Upper lobe of left lung (tissue), 6 donors: ENCODE results near the gene TCF7L2. TPM values are rescaled to one million over a fixed set of nuclear protein-coding genes. Genes with fewer than 3 reads are reported as not detected.

ENCODE experiments used
- ATAC-seq, 2 donors: fragments of 200-7000 bp; cut with Tn5 transposase; one replicate each; pipeline ENCODE4 v1.9.1; 2022; ENCODE audit warnings: mild to moderate bottlenecking in 2 of 2, moderate library complexity in 2 of 2; ENCODE audit not compliant: low FRiP score in 2 of 2
- DNase-seq, 2 donors: peaks; one replicate each; pipeline ENCODE4 v3.0.0-alpha.2; 2019 to 2020
- H3K27ac ChIP-seq, 4 donors: fragments of 200-600 bp; sonication (generic); one replicate each; pipeline ENCODE4 v1.5.1; 2016 to 2019
- H3K27me3 ChIP-seq, 4 donors: fragments of 200-600 bp; sonication (generic); one replicate each; pipeline ENCODE4 v1.5.1; 2017 to 2019
- H3K36me3 ChIP-seq, 4 donors: fragments of 200-600 bp; sonication (generic); one replicate each; pipeline ENCODE4 v1.5.1; 2016 to 2019
- H3K4me1 ChIP-seq, 4 donors: fragments of 200-600 bp; sonication (generic); one replicate each; pipeline ENCODE4 v1.5.1; 2018 to 2019
- H3K4me3 ChIP-seq, 4 donors: fragments of 200-600 bp; sonication (generic); one replicate each; pipeline ENCODE4 v1.5.1; 2017 to 2019; ENCODE audit warnings: mild to moderate bottlenecking in 2 of 4, moderate library complexity in 1 of 4
- H3K9me3 ChIP-seq, 4 donors: fragments of 200-600 bp; sonication (generic); one replicate each; pipeline ENCODE4 v1.5.1; 2018 to 2019
- CTCF ChIP-seq, 6 experiments: fragments of 450-650 bp in 4 of 6; fragments of 200-600 bp in 2 of 6; sonication (generic) in 2 of 6; IDR thresholded peaks; one replicate each; pipeline ENCODE4 v1.5.1; 2016 to 2019; ENCODE audit warnings: antibody characterized with exemption in 6 of 6
- EP300 ChIP-seq, 4 donors: sonication (generic); formaldehyde crosslinking; IDR thresholded peaks; one replicate each; pipeline ENCODE4 v1.5.1; 2017; ENCODE audit warnings: antibody characterized with exemption in 4 of 4, control low read depth in 2 of 4
- POLR2A ChIP-seq, 4 donors: fragments of 450-650 bp; IDR thresholded peaks; one replicate each; pipeline ENCODE4 v1.5.1; 2016 to 2017; ENCODE audit warnings: antibody characterized with exemption in 4 of 4, mild to moderate bottlenecking in 2 of 4
- POLR2AphosphoS5 ChIP-seq, 2 donors: sonication (generic); formaldehyde crosslinking; IDR thresholded peaks; one replicate each; pipeline ENCODE4 v1.5.1; 2017; ENCODE audit warnings: antibody characterized with exemption in 2 of 2
- WGBS, 2 donors: methylation state at CpG; one replicate each; pipeline ENCODE4 v1.1.5; 2017 to 2018; 5-methylcytosine and 5-hydroxymethylcytosine counted together
- total RNA-seq, 6 donors: library from RNA; depleted of rRNA in 4 of 6; stranded (reverse); fragments of >200 nt in 4 of 6; gene quantifications; one replicate each; pipeline versions ENCODE4 v1.1.0 to v1.2.1, GENCODE V29; 2016 to 2021
- donor health status: DM: no; HTN: no; CAD: no; lungs with moderate emphysema.
- donor health status: DM: no; HTN: yes; CAD: no; lungs with severe emphysema.

The TCF7L2 gene
- total RNA-seq, 6 donors from 2014 or later = 15.5 to 80.3 (median 48.1) TPM

GRCh38 chr10:113033991-113034390 is 83.9 kb downstream of the TCF7L2 start:
- ATAC-seq = no peak

GRCh38 chr10:113035732-113036312 is 85.8 kb downstream of the TCF7L2 start:
- DNase-seq (no peak), ATAC-seq (peak; percentile 39 to 67)
- Histone ChIP-seq H3K36me3 (no peaks in the 10 kb centered on the region), H3K4me3 (no peak overlapping the region), H3K27ac (peak overlapping the region in 1 of 4 donors; percentile 7), H3K4me1 (peaks cover 0 to 13% (median 1%) of the 10 kb centered on the region in 4 donors), H3K27me3 (no peaks in the 10 kb centered on the region), H3K9me3 (no peaks in the 10 kb centered on the region)
- 48 to 65% methylated on average over 5 of the region's 5 CpGs for WGBS, 2 donors
- no peak for TF ChIP-seq CTCF (IDR thresholded peaks at IDR 0.05)
- no peak for TF ChIP-seq EP300 (IDR thresholded peaks at IDR 0.05)
- TF ChIP-seq POLR2A (IDR thresholded peaks at IDR 0.05) = no peak
- TF ChIP-seq POLR2AphosphoS5 (IDR thresholded peaks at IDR 0.05) = no peak

More at GRCh38 chr10:113033991-113034390, 83.9 kb downstream of the TCF7L2 start:
- no peak for DNase-seq
- H3K9me3 ChIP-seq = no peaks in the 10 kb centered on the region
- H3K36me3 ChIP-seq = no peaks in the 10 kb centered on the region
- peaks cover 0 to 14% (median 2%) of the 10 kb centered on the region in 4 donors for H3K4me1 ChIP-seq
- no peaks in the 10 kb centered on the region for H3K27me3 ChIP-seq
- no peak overlapping the region for H3K4me3 ChIP-seq
- WGBS, 2 donors = 81 to 86% methylated on average over 8 of the region's 8 CpGs
- H3K27ac ChIP-seq = no peak overlapping the region
- no peak for TF ChIP-seq POLR2A (IDR thresholded peaks at IDR 0.05)
- no peak for TF ChIP-seq EP300 (IDR thresholded peaks at IDR 0.05)
- no peak for TF ChIP-seq CTCF (IDR thresholded peaks at IDR 0.05)
- no peak for TF ChIP-seq POLR2AphosphoS5 (IDR thresholded peaks at IDR 0.05)

GRCh38 chr10:113036619-113037018 is 86.6 kb downstream of the TCF7L2 start:
- TF ChIP-seq CTCF (IDR thresholded peaks at IDR 0.05) = no peak
- TF ChIP-seq EP300 (IDR thresholded peaks at IDR 0.05) = no peak
- TF ChIP-seq POLR2AphosphoS5 (IDR thresholded peaks at IDR 0.05) = no peak
- no peak for TF ChIP-seq POLR2A (IDR thresholded peaks at IDR 0.05)
- Histone ChIP-seq H3K4me3 (no peak overlapping the region), H3K27ac (no peak overlapping the region), H3K4me1 (peaks cover 0 to 18% (median 3%) of the 10 kb centered on the region in 4 donors), H3K9me3 (no peaks in the 10 kb centered on the region), H3K27me3 (no peaks in the 10 kb centered on the region), H3K36me3 (no peaks in the 10 kb centered on the region)
- ATAC-seq (no peak), DNase-seq (no peak)
- 87 to 88% methylated on average over 2 of the region's 2 CpGs for WGBS, 2 donors

GRCh38 chr10:113037218-113037617 is 87.2 kb downstream of the TCF7L2 start:
- WGBS, 2 donors = 75 to 88% methylated on average over 2 of the region's 2 CpGs
- no peak overlapping the region for H3K4me3 ChIP-seq
- ATAC-seq (no peak), DNase-seq (no peak)
- no peak overlapping the region for H3K27ac ChIP-seq
- no peak for TF ChIP-seq CTCF (IDR thresholded peaks at IDR 0.05)
- no peak for TF ChIP-seq EP300 (IDR thresholded peaks at IDR 0.05)
- no peak for TF ChIP-seq POLR2A (IDR thresholded peaks at IDR 0.05)
- TF ChIP-seq POLR2AphosphoS5 (IDR thresholded peaks at IDR 0.05) = no peak
- peaks cover 0 to 21% (median 9%) of the 10 kb centered on the region in 4 donors for H3K4me1 ChIP-seq
- H3K36me3 ChIP-seq = no peaks in the 10 kb centered on the region
- H3K27me3 ChIP-seq = no peaks in the 10 kb centered on the region
- no peaks in the 10 kb centered on the region for H3K9me3 ChIP-seq

GRCh38 chr10:113038183-113038582 is 88.1 kb downstream of the TCF7L2 start:
- no peak overlapping the region for H3K4me3 ChIP-seq
- TF ChIP-seq POLR2AphosphoS5 (IDR thresholded peaks at IDR 0.05) = no peak
- TF ChIP-seq EP300 (IDR thresholded peaks at IDR 0.05) = no peak
- H3K27me3 ChIP-seq = no peaks in the 10 kb centered on the region
- ATAC-seq (no peak), DNase-seq (no peak)
- H3K27ac ChIP-seq = no peak overlapping the region
- H3K9me3 ChIP-seq = no peaks in the 10 kb centered on the region
- 83 to 92% methylated on average over 12 of the region's 12 CpGs for WGBS, 2 donors
- H3K4me1 ChIP-seq = peaks cover 0 to 31% (median 17%) of the 10 kb centered on the region in 4 donors
- no peaks in the 10 kb centered on the region for H3K36me3 ChIP-seq
